C4-2B (cell line): Measurements from ENCODE around the gene TPSAB1.
"Not testable (repeated sequence)": the region's sequence is repeated elsewhere in the genome, so short reads cannot be mapped to it uniquely, and the experiment has no call there.

Experiments
- H3K27ac ChIP-seq: fragments of 450-650 bp; 2 replicates; pipeline ENCODE4 v1.5.1; 2017
- ZFX ChIP-seq: fragments of 450-650 bp; IDR thresholded peaks from 2 replicates; pipeline ENCODE4 v1.6.1; 2017
- TF ChIP-seq, protein P1 (sequence below): fragments of 450-650 bp; conservative IDR thresholded peaks from 2 replicates; pipeline ENCODE4 v1.5.1; 2017; ENCODE audit warnings: mild to moderate bottlenecking

The TPSAB1 gene

DNA sequence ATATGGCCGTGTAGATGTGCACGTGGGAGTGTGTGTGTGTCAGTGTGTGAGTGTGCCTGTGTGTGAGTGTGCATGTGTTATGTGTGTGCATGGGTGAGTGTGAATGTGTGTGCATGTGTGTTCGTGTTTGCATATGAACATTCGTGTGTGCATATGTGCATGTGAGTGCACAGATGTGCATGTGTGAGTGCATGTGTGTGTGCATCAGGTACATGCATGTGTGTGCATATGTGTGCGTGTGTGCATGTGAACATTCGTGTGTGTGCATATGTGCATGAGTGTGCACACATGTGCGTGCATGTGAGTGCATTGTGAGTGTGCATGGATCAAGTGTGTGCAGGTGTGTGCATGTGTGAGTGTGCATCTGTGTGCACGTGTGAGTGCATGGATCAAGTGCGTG is 2.5 kb upstream of the TPSAB1 start:
- TF ChIP-seq ZFX: no peak
- TF ChIP-seq, protein P1, sequence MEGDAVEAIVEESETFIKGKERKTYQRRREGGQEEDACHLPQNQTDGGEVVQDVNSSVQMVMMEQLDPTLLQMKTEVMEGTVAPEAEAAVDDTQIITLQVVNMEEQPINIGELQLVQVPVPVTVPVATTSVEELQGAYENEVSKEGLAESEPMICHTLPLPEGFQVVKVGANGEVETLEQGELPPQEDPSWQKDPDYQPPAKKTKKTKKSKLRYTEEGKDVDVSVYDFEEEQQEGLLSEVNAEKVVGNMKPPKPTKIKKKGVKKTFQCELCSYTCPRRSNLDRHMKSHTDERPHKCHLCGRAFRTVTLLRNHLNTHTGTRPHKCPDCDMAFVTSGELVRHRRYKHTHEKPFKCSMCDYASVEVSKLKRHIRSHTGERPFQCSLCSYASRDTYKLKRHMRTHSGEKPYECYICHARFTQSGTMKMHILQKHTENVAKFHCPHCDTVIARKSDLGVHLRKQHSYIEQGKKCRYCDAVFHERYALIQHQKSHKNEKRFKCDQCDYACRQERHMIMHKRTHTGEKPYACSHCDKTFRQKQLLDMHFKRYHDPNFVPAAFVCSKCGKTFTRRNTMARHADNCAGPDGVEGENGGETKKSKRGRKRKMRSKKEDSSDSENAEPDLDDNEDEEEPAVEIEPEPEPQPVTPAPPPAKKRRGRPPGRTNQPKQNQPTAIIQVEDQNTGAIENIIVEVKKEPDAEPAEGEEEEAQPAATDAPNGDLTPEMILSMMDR: no peak
- no peak overlapping the region for H3K27ac ChIP-seq

DNA sequence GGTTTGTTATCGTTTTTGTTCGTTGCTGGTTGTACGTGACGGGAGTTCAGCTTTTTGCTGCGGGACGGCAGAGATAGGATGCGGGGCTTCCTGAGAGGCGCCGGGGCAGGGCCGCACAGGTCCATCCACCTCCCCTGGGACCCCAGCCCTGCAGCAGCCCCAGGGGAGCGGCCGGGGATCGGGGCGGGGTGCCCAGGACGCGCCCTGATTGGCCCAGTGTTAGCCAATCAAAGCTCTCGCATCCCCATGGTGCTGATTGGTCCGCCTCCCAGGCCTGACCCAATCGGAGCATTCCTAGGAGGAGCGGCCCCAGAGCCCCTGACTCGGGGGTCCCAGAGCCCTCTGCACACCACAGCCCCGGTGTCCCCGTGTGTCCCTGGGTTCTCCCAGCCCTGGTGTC is 1.6 kb upstream of the TPSAB1 start:
- not testable (repeated sequence) for H3K27ac ChIP-seq

DNA sequence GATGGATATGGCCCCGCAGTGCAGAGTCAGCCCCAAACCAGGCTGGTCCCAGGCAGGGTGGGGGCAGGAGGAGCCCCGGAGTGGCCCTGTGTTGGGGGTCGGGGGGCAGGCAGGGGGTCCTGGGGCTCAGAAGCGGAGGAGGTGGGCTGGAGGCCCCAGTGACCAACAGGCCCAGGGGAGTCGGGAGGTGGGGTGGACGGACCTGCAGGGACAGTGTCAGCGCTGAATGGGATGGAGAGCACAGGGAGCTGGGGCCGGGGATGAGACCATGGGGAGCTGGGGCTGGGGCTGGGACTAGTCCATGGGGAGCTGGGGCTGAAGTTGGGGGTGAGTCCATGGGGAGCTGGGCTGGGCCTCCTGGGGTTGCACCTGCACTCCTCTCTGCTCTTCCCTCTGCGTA is 930 bp upstream of the TPSAB1 start:
- H3K27ac ChIP-seq: not testable (repeated sequence)

DNA sequence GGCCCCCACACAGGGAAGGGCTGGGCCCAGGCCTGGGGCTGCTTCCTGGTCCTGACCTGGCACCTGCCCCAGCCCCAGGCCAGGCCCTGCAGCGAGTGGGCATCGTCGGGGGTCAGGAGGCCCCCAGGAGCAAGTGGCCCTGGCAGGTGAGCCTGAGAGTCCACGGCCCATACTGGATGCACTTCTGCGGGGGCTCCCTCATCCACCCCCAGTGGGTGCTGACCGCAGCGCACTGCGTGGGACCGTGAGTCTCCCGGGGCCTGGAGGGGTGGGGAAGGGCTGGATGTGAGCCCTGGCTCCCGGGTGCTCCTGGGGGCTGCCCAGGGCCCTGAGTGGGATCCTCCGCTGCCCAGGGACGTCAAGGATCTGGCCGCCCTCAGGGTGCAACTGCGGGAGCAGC is 576 bp downstream of the TPSAB1 start:
- H3K27ac ChIP-seq: not testable (repeated sequence)

DNA sequence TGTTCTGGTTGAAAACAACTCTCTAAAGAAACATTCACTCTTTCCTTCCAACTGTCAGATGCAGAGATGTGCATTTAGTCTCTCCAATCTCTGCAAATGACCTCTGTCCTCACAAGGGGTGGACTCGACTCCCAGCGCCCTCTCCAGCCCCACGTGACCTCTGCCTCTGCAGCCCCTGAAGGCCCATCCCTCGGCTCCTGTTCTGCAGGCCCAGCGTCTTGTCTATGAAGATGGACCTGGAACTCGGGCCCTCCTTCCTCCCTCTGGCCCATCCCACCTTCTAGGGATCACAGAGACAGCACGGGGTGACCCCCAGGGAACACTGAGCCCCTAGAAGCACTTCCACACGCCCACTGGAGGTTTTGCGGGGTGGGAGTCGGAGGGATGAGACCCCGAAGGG is 2.9 kb downstream of the TPSAB1 start:
- H3K27ac ChIP-seq: not testable (repeated sequence)

DNA sequence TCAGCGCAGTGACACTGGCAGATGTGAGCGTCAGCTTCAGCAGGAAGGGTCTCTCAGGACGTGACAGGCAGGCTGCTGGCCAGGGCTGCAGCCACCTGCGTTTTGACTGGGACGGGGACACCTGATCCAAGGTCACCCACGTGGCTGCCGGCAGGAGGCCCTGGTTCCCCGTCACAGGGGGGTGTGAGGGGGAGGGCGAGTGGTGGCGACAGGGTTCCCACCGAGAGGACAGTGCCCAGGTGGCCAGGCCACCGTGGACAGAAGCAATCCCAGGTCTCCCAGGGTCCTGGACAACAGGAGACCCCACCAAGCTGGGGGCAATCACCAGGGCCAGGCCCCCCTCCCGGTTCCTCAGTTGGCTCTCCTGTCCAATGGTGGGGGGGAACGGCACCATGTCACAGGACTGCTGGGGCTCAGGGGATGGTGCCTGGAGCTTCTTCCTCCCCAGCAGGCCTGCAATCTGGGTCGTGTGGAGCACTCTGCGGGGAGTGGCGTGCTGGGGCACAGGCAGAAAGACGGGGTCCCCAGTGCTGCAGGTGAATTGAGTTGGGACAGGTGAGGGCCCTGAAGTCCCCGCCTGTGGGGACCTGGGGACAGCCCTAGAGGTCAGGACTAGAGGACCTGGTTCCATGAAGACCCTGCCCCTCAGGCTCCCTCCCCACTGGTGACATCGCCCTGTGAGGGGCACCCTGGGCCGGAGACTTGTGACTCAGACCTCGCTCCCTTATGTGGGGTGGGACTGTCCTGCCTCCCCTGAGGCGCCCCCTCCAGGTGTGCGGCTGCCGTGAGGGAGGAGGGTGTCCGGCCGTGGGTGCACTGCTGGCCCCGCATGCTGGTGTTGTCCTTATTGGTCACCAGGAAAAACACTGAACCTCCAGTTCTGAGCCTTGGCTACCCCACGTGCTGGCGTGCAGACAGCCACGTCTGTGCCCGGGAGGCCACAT is 3.7 kb downstream of the TPSAB1 start:
- H3K27ac ChIP-seq: not testable (repeated sequence)

DNA sequence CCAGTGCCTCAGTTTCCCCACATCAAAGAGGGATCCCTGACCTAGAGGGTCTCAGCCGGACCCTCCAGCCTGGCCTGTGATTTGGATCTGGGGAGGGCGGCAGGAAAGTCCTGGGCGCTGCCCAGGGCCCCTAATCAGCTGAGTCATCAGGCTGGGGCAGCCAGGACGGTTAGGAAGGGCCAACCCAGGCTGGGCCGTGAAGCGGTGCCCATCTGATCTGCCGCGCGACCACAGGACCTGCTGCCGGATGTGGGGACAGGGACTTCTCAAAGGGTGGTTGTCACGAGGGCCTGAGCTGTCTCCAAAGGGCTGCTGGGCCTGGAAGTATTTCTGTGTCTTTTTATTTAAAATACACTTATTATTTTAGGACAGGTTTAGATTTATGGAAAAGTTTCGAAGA is 4.4 kb downstream of the TPSAB1 start:
- no peak for TF ChIP-seq ZFX
- TF ChIP-seq, protein P1: no peak
- H3K27ac ChIP-seq: no peak overlapping the region

DNA sequence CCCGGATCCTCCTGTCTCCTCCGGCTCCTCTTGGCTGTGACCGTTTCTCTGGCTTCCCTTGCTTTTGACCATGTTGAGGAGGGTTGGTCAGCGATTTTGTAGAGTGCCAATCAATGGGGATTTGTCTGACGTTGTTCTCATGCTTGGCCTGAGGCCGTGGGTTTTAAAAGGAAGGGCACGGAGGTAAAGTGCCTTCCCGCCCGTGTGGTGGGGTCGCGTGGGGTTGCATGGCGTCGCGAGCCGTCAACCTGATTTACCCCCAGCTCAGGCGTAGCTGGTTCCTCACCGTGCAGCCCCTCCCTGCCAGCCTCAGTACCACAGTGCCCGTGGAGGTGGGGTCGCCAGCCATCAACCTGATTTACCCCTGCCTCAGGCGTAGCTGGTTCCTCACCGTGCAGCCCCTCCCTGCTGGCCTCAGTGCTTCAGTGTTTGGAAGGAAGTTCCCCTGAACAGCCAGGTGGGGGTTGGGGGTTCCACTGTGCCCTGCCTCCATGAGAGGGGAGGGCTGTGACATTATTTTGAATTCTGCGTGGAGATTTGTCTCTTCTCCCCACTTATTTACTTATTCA is 5.0 kb downstream of the TPSAB1 start:
- TF ChIP-seq ZFX: no peak
- TF ChIP-seq, protein P1: no peak
- H3K27ac ChIP-seq: no peak overlapping the region

DNA sequence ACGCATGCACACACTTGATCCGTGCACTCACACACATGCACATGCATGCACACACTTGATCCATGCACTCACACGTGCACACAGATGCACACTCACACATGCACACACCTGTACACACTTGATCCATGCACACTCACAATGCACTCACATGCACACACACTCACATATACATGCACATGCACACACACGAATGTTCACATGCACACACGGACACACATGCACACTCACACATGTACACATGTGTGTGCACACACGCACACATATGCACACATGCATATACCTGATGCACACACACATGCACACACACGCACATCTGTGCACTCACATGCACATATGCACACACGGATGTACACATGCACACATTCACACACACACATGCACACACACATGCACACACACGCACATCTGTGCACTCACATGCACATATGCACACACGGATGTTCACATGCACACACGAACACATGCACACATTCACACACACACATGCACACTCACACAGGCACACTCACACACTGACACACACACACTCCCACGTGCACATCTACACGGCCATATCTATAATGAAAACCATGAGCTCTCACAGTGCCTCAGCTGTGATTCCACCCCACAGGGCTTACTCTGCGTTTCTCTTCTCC is 7.5 kb downstream of the TPSAB1 start:
- H3K27ac ChIP-seq: not testable (repeated sequence)

DNA sequence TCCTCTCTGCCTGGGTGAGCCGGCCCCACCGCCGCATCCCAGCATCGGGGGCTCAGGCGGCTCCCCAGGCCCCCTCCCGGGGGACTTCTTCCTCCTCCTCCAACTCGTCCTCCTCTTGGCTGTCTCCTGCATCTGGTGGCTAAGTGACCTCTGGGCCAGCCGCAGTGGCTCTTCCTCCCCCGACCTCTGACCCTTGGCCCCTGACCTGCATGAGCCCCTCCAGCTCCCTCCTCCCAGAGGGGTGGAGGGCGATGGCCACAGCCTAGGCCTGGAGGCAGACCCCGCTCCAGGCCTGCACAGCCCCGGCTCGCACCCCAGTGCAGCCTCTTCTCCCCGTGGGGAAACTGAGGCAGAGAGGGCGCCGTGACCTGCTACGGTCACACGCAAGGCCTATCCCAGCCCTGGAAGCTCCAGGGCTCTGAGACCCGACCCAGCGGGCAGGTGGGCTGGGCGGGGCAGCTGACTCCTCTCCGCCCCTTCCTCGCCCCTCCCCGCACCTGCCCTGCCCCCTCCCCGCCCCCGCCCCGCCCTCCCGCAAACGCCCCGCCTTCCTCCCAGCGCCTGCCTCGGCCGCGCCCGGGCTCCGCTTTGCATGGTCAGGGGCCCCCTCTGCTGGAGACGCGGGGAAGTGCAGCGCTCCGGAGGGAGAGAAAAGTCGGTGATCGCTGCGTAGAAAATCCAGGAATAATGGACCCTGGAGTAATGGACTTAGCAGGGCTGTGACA is 8.7 kb downstream of the TPSAB1 start:
- not testable (repeated sequence) for H3K27ac ChIP-seq

DNA sequence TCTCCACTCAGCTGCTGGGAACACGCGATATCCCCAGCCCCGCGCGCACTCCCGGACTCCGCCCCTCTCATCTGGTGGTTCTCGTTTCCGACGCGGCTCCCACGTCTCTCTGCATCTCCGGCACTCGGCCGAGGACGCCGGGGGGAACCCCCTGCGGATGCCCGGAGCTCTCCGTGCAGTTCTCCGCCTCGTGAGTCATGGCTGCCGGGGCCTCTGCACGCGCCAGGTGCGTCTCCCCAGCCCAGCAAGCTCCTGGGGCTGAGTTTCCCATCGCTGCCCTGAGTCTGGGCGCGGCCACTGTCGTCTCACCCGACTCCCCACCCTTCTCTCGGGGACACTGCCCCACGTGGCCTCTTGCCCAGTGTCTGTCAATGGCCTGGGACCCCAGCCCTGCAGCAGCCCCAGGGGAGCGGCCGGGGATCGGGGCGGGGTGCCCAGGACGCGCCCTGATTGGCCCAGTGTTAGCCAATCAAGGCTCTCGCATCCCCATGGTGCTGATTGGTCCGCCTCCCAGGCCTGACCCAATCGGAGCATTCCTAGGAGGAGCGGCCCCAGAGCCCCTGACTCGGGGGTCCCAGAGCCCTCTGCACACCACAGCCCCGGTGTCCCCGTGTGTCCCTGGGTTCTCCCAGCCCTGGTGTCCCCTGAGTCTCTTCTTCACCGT is 13.3 kb downstream of the TPSAB1 start:
- H3K27ac ChIP-seq: not testable (repeated sequence)

DNA sequence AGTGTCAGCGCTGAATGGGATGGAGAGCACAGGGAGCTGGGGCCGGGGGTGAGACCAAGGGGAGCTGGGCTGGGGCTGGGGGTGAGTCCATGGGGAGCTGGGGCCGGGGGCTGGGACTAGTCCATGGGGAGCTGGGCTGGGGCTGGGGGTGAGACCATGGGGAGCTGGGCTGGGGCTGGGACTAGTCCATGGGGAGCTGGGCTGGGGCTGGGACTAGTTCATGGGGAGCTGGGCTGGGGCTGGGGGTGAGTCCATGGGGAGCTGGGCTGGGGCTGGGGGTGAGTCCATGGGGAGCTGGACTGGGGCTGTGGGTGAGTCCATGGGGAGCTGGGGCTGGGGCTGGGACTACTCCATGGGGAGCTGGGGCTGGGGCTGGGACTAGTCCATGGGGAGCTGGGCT is 14.3 kb downstream of the TPSAB1 start:
- not testable (repeated sequence) for H3K27ac ChIP-seq

DNA sequence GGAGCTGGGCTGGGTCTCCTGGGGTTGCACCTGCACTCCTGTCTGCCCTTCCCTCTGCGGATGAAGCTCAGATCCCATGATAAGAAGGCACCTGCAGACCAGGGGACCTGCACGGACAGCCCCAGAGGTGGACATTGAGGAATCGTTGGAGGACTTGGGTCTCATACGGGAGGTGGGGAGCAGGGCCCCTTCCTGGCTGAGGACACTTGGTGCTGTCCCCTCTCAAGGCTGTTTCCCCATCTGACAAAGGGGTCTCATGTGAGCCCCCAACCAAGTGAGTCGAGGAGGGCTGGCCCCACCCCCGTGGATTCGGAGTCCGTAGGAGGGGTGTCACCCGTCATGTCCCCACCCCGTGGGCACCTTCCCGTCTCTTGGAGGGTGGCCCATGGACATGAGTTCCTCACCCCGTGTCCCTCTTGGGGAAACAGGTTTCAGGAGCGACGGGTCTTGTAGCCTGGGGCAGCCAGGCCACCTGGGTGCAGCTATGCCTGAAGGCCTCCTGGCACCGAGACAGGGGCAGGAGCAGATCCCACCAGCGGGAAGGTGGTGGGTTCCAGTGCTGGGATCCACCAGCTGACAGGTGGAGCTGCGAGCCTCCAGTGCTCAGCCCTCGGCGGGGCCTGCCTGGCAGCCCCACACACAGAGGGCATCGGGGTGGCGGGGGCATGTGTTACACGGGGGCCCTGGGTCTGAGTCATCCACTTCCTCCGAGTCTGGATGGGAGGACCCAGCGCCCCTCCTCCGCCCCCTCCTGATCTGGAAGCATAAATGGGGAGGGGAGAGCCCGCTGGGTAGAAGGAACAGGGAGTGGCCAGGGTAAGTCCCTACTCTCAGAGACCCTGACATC is 15.0 kb downstream of the TPSAB1 start, which contains the start of gene TPSD1:
Gene TPSD1 (plus strand): TSS at position 794 of the 847 bp plus-strand sequence. CDS start 212 bp downstream, outside the sequence.
- H3K27ac ChIP-seq: not testable (repeated sequence)

DNA sequence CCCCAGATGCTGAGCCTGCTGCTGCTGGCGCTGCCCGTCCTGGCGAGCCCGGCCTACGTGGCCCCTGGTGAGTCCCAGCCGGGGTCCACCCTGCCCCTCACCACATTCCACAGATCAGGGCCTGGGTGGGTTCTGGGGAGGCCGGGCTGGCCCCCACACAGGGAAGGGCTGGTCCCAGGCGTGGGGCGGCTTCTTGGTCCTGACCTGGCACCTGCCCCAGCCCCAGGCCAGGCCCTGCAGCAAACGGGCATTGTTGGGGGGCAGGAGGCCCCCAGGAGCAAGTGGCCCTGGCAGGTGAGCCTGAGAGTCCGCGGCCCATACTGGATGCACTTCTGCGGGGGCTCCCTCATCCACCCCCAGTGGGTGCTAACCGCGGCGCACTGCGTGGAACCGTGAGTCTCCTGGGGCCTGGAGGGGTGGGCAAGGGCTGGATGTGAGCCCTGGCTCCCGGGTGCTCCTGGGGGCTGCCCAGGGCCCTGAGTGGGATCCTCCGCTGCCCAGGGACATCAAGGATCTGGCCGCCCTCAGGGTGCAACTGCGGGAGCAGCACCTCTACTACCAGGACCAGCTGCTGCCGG is 15.9 kb downstream of the TPSAB1 start:
- not testable (repeated sequence) for H3K27ac ChIP-seq
